ENCODE data around the gene MEIS2.

DNA sequence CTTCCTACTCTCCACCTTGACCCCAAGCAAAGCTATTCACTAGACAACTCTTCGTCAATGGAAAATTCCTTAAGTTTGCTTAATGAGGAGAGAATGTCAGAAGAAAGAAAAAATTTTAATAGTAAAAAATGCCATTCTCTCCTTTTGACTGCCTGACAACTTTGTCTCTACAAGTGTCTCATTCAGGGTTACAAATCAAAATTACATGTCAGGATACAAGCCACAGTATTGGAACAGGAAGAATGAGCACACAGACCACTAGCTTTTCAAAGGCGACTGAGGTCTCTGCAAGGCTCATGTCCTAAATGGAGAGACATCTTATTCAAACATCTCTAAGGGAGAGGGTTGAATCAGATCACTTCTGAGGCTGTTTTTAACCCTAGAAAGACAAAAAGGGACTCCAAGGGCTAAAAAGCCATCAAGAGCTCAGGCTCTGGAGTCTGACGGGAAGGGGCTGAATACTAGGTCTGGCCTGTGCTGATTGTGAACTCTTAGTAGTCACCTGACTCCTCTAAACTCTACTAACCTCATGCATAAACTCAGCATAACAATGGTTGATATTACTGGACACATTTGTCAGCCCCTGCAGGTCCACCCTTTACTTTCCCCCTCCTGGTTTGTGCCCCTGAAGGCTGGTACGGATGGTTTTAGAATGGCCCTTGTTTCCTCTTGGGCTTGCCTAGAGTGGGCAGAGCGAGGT, 12.8 kb upstream of the MEIS2 start:
- TF ChIP-seq CTCF (IDR thresholded peaks at IDR 0.05) (no peak), POLR2A (IDR thresholded peaks at IDR 0.05) (no peak)

Measured in thyroid gland (tissue), 4 donors.